HG03521 (cell line): ENCODE measurements around the gene HAPLN2.
"Not testable (repeated sequence)": the region's sequence is repeated elsewhere in the genome, so short reads cannot be mapped to it uniquely, and the experiment has no call there.

Source experiments
- ATAC-seq: cut with Tn5 transposase; IDR thresholded peaks from one replicate; pipeline ENCODE4 v1.9.1; 2021; ENCODE audit warnings: mild to moderate bottlenecking, moderate library complexity; ENCODE audit not compliant: unreplicated experiment

HAPLN2 gene

DNA sequence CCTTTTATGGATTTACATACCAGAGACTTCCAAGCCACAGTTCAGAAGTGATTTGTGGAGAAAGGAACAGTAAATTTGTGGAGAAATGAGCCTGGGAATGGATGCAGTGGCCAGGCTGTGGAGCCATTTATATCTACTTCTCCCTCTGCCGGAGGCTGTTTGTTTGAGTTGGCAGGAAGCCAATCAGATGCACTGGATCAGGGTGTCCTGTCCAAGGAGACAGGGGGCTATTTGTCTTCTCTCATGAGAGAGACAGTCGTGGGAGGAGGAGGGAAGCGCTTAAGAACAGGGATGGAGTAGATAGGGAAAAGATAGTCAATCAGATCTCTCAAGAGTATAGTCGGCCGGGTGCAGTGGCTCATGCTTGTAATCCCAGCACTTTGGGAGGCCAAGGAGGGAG, 2.8 kb upstream of the HAPLN2 start:
- no peak for ATAC-seq

DNA sequence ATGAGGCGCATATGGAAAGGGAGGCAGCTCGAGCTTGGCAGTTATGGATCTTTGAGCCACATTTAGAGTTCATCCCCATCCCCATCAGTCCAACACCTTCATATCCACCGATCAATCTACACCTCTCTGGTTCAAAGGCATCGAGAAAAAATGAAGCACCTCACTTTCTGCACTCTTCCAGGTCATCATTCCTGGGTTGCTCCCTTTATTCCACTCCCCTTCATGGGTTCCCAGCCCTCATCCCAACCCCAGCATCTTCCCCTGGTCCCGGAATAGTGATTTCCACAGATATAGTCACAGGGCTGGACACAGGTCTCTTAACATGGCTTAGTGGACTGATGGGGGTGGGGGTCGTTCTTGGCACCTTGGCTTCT, 354 bp downstream of the HAPLN2 start:
- ATAC-seq: no peak

DNA sequence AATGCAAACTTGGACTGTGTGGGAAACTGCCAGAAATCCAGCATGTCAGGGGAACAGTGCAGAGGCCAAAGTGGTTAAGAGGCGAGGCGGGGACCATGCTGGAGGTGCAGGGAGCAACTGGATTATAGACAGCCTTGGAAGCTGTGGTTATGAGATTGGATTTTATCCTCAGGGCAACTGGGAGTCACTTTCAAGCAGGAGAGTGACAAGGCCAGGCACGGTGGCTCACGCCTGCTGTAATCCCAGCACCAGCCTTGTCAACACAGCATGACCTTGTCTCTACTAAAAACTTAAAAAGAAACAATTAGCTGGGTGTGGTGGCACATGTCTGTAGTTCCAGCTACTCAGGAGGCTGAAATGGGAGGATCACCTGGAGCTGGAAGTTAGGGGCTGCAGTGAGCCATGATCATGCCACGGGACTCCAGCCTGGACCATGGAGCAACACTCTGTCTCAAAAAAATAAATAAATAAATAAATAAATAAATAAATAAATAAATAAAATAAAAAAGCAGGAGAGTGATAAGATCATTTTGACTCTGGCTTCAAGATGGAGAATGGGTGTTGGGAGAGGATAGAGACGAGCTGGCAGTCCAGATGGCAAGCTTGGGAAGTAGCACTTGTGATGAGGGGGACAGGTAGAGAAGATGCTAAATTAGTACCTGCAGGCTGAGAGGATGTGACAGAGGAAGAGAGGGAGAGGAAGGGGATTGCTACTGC, 3.5 kb downstream of the HAPLN2 start:
- ATAC-seq: no peak

DNA sequence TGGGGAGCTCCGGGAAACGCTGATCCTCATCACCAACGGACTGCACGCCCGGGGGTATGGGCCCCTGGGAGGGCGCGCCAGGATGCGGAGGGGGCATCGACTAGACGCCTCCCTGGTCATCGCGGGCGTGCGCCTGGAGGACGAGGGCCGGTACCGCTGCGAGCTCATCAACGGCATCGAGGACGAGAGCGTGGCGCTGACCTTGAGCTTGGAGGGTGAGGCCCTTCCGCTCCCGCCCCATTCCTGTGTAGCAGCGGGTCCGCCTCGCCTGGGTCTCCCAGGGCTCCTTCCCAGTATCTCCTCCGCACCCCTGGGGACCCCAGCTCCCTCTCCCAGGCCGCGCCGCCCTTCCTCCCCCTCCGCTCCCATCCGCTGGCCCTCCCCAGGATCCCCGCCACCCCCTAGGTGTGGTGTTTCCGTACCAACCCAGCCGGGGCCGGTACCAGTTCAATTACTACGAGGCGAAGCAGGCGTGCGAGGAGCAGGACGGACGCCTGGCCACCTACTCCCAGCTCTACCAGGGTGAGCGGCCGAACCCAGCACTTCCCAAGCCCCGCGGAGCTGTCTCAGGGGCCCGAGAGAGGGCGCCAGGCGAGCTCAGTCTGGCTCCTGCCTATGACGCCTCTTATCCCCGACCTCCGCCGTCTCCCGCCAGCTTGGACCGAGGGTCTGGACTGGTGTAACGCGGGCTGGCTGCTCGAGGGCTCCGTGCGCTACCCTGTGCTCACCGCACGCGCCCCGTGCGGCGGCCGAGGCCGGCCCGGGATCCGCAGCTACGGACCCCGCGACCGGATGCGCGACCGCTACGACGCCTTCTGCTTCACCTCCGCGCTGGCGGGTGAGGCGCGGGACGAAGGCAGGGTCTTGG, 5.0 kb downstream of the HAPLN2 start:
- ATAC-seq: no peak

DNA sequence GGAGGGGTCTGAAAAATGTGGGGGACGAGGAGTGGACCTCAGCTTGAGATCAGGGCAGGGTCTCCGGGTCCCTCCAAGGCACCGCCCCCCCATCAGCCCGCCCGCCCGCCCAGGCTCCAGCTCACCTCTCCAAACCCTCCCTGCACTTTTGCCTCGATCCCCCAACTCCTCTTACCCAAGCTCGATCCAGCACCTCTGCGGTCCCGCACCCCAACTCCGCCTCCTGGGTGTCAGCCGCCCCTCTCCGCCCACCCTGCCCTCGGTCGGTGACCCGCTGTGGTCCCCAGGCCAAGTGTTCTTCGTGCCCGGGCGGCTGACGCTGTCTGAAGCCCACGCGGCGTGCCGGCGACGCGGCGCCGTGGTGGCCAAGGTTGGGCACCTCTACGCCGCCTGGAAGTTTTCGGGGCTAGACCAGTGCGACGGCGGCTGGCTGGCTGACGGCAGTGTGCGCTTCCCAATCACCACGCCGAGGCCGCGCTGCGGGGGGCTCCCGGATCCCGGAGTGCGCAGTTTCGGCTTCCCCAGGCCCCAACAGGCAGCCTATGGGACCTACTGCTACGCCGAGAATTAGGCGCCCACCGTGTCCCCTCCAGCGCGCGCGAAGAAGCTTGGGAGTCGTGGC, 5.7 kb downstream of the HAPLN2 start:
- ATAC-seq: no peak

DNA sequence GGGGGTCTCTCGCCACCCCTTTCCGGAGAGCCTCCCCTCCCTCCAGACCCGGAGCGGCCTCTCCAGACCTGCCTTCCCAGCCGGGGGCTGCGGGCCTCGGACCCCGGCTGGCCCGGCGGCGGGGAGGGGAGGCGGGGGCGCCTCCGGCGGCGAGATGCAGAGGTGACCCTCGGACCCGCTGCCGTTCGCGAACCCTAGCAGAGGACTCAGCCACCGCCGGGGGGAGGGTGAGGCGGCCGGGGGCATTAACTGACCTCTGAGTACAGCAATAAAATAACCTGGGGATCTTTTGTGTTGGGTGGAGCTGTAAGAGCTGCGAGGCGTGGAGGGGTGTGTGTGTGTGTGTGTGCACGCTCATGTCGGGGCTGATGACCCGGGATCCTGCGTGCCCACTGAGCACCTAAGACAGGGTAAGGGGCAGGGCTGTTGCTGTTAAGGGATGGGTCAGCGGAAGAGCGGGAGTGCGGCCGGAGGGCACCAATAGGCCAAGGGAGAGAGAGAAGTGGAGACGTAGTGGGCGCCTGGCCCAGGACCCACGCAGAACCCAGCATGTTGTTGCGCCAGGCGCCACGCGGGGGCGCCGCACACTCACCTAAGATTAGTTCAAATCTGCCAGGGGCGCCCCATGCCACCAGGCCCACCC, 6.3 kb downstream of the HAPLN2 start:
- no peak for ATAC-seq

DNA sequence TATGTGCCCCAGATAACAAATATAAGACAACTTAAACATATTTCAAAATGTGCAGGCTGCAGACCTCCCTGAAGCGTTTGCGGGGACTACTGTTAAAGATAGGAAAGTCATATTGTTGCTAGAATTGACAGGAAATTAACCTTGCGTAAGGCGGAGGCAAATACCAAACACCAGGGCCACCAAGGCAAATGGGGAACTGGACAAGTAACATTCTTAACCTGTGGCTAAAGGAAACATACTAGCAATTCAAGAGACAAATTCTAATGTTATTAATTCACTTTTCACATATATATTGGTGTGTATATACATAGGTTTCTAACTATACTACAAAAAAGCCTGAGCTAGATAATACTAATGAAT, 6.8 kb downstream of the HAPLN2 start:
- ATAC-seq: no peak

DNA sequence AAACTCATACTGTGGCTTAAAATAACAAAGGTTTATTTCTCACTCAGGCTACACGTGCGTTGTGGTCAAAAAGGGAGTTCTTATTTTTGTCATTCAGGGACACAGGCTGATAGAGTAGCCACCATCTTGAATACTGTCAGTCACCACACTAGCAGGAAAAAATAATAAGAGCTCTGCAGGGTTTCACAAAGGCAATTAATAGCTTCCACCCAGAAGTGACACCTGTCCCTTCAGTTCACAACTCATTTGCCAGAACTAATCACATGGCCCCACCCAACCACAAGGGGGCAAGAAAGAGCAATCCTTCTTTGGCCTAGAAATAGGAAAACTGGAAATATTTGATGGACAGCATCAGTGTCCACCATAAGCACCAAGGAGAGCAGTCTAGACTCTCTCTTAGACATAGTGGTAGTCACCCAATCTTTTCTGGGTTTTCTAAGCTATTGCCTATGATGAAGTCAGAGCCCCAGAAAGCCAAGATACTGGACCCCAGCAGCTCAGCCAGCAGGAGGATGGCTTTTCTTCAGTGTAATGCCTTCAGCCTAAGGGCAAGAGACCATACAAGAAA, 8.2 kb downstream of the HAPLN2 start:
- no peak for ATAC-seq

DNA sequence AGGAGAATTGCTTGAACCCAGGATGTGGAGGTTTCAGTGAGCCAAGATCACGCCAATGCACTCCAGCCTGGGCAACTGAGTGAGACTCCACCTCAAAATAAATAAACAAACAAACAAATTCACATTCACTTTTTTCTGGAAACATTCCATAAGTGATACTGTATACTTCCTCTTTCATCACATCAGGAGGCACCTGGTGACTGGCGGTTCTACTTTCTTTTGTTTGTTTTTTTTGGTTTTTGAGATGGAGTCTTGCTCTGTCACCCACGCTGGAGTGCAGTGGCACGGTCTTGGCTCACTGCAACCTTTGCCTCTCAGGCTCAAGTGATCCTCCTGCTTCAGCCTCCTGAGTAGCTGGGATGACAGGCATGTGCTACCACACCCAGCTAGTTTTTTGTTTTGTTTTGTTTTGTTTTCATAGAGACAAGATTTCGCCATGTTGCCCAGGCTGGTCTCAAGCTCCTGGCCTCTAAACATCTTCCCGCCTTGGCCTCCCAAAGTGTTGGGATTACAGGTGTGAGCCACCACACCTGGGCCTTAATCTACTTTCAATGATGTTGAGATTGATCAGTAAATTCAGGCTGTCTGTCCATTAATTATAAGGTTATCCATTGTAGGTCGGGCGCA, 10.7 kb downstream of the HAPLN2 start:
- ATAC-seq: no peak

DNA sequence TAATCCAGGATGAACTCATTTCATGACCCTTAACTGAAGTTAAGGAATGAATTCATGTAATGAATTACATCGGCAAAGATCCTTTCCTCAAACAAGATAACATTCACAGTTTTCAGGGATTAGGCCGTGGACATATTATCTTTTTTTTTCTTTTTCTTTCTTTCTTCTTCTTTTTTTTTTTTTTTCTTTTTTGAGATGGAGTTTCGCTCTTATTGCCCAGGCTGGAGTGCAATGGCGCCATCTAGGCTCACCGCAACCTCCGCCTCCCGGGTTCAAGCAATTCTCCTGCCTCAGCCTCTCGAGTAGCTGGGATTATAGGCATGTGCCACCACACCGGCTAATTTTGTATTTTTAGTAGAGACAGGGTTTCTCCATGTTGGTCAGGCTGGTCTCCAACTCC, 11.9 kb downstream of the HAPLN2 start:
- not testable (repeated sequence) for ATAC-seq

DNA sequence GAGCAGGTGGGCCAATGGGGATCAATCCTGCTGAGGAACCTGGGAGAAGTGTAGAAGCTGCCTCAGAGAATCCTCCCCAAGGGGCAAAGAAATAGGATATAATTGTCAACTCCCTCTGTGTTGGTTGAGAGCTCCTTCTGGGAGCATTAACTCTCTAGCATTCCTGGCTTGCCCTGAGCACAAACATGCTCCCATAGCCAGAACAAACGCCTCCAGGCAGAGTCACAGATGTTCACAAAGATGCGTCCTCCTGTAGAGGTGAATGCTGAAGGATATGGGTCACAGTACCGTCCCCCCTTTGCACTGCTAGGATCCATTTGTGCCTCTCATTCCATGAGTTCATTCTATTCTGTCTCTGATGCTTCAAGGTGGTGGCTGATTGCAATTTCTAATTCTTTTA, 13.1 kb downstream of the HAPLN2 start:
- no peak for ATAC-seq

DNA sequence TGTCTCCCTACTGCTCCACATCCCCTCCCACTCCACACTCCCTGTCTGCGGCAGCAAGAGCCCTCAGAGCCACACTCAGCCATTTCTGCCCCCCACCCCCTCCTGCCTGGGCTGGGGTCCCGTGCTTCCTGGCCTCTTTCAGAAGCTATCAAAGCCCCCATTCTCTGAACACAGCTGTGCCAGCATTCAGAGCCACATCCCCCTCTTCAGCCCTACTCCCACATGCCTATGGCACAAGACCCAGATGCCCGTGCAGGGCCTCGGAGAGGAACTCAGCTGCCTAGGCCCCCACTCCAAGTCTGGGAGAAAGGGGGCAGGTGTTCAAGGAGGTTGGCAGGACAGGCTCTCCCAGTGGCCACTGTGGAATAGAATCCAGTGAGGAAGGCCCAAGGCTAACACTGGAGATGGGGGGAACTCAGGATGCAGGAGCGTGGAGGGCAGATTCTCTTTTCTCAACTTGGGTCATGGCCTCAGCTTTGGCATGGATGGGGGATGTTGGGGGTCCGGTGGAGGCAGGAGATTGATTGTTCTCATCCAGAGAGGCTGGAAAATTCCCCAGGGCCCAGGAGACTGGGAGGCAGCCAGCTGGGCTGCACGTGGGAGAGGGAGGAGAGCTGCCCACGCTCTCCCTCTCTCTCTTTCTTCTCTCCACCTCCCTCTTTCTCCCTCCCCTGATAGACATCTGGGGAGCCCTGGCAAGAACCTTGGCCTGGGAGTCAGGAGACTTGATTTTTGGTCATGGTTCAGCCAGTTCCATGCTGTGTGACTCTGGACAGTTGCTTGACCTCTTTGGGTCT, 19.2 kb downstream of the HAPLN2 start:
- no peak for ATAC-seq

DNA sequence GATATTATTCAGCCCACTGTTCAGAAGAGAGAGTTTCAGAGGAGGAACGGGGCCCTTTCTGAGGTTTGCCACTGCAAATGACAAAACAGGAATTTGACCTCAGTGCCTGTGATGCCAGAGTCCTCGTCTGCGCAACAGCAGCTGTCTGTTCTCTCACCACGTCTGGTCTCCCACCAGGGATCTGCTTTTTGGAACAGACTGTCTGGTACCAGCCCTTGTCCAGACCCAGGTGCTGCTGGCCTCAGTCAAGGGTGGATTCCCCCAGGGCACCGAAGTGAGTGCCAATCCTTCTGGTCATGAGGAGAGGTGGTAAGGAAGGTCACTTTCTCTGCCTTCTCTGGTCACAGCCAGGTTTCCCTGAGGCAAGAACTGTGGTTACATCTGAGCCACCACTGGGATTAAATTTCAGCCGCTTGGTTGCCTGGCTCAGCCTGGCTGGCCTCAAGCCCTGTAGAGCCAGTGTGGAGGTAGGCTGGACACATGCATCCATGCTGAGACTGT, 20.4 kb downstream of the HAPLN2 start:
- ATAC-seq: no peak

DNA sequence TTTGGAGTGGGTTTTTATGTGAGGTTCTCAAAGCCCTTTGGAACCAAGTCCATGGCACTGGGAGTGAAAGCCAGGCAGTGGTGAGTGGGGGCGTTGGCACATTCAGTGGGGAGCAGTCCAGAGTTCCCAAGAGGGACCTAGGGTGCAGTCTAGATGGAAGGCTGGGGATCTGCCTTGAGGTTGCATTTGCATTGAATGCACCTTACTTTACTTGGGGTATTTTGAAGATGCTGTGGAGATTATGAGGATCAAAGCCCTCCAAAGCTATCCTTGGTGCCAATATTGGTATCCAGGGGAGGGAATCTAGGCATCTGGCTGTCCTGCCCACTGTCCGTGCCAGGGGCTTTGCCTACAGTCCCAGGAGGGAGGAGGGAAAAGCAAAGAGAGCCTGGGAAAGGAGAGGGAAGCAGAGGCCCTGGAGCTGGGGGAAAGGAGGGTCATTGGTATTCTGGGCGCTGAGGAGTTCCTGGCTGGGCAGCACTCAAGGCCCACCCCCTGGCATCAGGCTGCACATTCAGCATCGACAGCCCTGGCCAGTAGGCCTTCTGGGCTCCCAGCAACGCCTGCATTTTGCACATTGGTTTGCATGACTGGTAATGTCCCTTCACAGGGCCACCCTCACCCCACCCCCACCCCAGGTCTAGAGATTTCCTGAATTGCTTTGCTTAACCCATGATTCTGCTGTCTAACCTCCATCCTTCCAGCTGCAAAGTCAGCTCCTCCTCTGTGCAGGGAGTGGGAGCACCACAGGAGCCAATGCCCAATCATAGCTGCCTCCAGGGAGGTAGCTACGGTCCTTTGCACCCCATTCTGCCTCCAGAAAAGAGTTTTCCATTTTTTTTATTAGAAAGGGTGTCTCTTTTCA, 21.9 kb downstream of the HAPLN2 start:
- ATAC-seq: no peak

DNA sequence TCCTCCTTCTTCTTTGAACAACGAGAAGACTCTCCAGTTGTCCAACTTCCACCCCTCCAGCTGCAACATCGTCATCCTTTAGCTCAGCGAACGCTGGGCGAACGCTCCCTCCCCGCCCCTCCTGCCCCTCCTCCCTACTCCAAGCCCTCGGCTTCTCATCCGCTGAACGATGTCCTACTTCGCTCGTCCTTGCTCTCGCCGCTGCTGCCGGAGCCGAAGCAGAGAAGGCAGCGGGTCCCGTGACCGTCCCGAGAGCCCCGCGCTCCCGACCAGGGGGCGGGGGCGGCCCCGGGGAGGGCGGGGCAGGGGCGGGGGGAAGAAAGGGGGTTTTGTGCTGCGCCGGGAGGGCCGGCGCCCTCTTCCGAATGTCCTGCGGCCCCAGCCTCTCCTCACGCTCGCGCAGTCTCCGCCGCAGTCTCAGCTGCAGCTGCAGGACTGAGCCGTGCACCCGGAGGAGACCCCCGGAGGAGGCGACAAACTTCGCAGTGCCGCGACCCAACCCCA, 22.6 kb downstream of the HAPLN2 start, which contains the start of gene BCAN:
Gene BCAN, plus strand, starts transcription at position 357 of the 504 bp plus-strand sequence. CDS start 3,938 bp downstream, outside the sequence.
- no peak for ATAC-seq

DNA sequence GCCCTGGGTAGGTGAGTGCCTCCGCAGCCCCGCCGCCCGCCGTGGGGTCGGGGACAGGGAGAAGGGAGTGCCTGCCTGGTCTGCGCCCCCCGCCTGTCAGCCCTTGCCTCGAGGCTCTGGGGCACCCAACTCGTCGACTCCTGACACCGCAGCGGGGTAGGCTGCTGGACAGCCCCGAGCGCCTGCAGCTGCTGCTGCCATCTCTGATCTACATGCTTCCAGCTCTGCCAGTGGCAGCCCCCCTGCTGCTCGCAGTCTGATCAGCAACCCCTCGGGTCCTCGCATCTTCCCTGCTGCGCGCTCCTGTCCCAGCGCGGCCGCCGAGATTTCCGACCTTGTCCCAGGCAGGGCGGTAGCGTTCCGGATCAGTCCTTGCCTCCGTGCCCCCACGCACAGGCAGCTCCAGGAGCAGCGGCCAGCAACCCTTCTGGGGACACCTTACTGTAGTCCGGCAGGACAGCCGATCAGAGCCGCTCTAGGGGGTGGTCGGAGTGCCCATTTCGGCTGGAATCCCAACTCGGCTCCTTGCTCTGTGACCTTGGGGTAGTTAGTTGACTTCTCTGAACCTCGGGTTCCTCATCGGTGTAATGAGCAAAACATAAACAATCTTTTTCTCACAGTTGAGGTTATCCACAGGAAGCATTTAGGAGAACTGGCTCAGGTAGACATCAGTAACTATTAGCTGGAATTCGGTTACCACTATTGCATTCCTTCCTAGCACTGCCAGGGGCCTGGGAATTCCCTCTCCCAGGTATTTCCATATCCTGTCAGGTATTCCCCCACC, 23.2 kb downstream of the HAPLN2 start:
- no peak for ATAC-seq

DNA sequence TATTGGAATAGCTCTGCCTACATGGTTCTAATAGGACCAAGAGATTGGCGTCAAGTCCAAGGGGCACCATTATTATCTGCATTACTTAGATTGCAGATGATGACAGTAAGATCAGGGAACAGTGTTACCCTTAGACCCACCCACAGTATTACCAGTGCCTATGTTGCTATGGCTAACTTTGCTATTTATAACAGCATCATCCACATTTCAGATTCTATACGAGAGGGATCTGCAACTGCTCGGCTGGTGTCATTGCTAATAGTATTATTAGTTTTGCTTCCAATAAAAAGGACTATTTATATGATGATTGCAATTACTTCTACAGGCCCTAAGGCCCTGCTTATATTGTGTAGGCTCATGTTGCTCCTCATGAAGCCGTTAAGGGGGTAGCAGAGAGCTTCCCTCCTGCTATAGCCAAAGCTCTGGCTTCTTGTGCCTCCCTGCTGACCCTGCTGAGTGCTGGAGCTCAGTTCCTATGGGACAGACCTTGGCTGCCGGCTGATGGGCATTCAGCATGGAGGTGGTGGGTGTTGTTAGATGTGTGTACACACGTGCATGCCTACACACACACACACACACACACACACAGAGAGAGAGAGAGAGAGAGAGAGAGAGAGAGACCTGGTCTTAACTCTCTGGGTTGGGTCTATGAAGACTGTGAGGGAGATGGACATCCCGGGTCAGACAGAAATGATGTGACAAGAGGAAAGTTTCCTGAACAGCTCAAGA, 24.0 kb downstream of the HAPLN2 start:
- ATAC-seq: no peak
